ENCODE measurements around the gene SYNPR. TPM values are rescaled to one million over a fixed set of nuclear protein-coding genes. Genes with fewer than 3 reads are reported as not detected.
A peak's percentile ranks its signal among the peaks of the same experiment; 100 is the strongest.

The SYNPR gene
- total and polyA plus RNA-seq, 8 donors = 0.13 to 0.42 (median 0.20) TPM; not detected in 4

GRCh38 chr3:63456901-63457300, 178.8 kb downstream of the SYNPR start:
- H3K27ac ChIP-seq = no peak overlapping the region
- no peaks in the 10 kb centered on the region for H3K27me3 ChIP-seq
- no peak for DNase-seq
- TF ChIP-seq, protein P1, sequence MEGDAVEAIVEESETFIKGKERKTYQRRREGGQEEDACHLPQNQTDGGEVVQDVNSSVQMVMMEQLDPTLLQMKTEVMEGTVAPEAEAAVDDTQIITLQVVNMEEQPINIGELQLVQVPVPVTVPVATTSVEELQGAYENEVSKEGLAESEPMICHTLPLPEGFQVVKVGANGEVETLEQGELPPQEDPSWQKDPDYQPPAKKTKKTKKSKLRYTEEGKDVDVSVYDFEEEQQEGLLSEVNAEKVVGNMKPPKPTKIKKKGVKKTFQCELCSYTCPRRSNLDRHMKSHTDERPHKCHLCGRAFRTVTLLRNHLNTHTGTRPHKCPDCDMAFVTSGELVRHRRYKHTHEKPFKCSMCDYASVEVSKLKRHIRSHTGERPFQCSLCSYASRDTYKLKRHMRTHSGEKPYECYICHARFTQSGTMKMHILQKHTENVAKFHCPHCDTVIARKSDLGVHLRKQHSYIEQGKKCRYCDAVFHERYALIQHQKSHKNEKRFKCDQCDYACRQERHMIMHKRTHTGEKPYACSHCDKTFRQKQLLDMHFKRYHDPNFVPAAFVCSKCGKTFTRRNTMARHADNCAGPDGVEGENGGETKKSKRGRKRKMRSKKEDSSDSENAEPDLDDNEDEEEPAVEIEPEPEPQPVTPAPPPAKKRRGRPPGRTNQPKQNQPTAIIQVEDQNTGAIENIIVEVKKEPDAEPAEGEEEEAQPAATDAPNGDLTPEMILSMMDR (IDR thresholded peaks at IDR 0.05) = no peak
- no peak overlapping the region for H3K4me3 ChIP-seq
- no peaks in the 10 kb centered on the region for H3K36me3 ChIP-seq
- H3K4me1 ChIP-seq = no peaks in the 10 kb centered on the region
- peaks cover 0 to 6% of the 10 kb centered on the region in 2 donors for H3K9me3 ChIP-seq
- intact Hi-C loops (cut with DNase I) = no loop called here
- ATAC-seq = peak; percentile 84

DNA sequence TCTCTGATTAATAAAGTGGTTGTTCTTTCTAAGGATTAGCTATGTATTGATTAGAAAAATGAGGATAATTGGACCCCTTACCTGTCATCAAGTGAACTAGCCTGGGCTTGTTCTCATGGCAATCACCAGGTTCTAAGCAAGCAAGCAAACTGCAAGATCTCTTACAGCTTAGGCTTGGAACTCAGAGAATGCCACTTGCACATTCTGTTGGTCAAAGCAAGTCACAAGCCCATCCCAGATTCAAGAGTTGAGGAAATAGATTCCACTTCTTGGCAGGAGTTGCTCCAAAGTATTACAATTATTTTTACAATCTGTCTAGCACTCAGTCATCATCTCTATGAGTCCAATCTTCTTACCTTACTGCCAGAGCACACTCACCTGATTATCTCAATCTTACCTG, 180.3 kb downstream of the SYNPR start:
- intact Hi-C loops (cut with DNase I) = no loop called here
- peak; percentile 69 for ATAC-seq
- peaks cover 0 to 6% of the 10 kb centered on the region in 2 donors for H3K9me3 ChIP-seq
- no peaks in the 10 kb centered on the region for H3K36me3 ChIP-seq
- TF ChIP-seq, protein P1 (IDR thresholded peaks at IDR 0.05) = no peak
- no peak overlapping the region for H3K27ac ChIP-seq
- no peak for DNase-seq
- no peak overlapping the region for H3K4me3 ChIP-seq
- H3K4me1 ChIP-seq = no peaks in the 10 kb centered on the region
- no peaks in the 10 kb centered on the region for H3K27me3 ChIP-seq

- no peaks in the 10 kb centered on the region for H3K36me3 ChIP-seq
- intact Hi-C loops (cut with DNase I) = no loop called here
- H3K27me3 ChIP-seq = no peaks in the 10 kb centered on the region
- no peak overlapping the region for H3K27ac ChIP-seq
- peaks cover 0 to 12% of the 10 kb centered on the region in 2 donors for H3K9me3 ChIP-seq
- H3K4me3 ChIP-seq = no peak overlapping the region
- TF ChIP-seq, protein P1 (IDR thresholded peaks at IDR 0.05) = no peak
- no peak for DNase-seq
- H3K4me1 ChIP-seq = no peaks in the 10 kb centered on the region
- no peak for ATAC-seq
These were observed 184.6 kb downstream of the SYNPR start for GRCh38 chr3:63462732-63463131.

GRCh38 chr3:63467392-63467791, 189.3 kb downstream of the SYNPR start:
- H3K4me3 ChIP-seq = no peak overlapping the region

GRCh38 chr3:63470745-63471144, 192.6 kb downstream of the SYNPR start:
- no peak for DNase-seq
- no peaks in the 10 kb centered on the region for H3K27me3 ChIP-seq
- peaks cover 0 to 6% of the 10 kb centered on the region in 2 donors for H3K9me3 ChIP-seq
- no peaks in the 10 kb centered on the region for H3K36me3 ChIP-seq
- no peak overlapping the region for H3K4me3 ChIP-seq
- TF ChIP-seq, protein P1 (IDR thresholded peaks at IDR 0.05) = no peak
- H3K4me1 ChIP-seq = no peaks in the 10 kb centered on the region
- intact Hi-C loops (cut with DNase I) = no loop called here
- H3K27ac ChIP-seq = no peak overlapping the region
- no peak for ATAC-seq

More at GRCh38 chr3:63467392-63467791, 189.3 kb downstream of the SYNPR start:
- Histone ChIP-seq H3K4me1 (no peaks in the 10 kb centered on the region), H3K27me3 (no peaks in the 10 kb centered on the region), H3K27ac (no peak overlapping the region), H3K9me3 (peaks cover 0 to 6% of the 10 kb centered on the region in 2 donors), H3K36me3 (no peaks in the 10 kb centered on the region)
- TF ChIP-seq, protein P1 (IDR thresholded peaks at IDR 0.05) = no peak
- DNase-seq = no peak
- intact Hi-C loops (cut with DNase I) = no loop called here
- no peak for ATAC-seq

All from left lung (tissue), 10 donors.